ENCODE results near the gene SPAG16.
"Not testable (repeated sequence)": the region's sequence is repeated elsewhere in the genome, so short reads cannot be mapped to it uniquely, and the experiment has no call there.

SPAG16 gene

GRCh38 chr2:214019229-214019972, 735.1 kb downstream of the SPAG16 start:
- DNase-seq: no peak

GRCh38 chr2:214019973-214020345, 735.7 kb downstream of the SPAG16 start:
- no peak for DNase-seq

DNA sequence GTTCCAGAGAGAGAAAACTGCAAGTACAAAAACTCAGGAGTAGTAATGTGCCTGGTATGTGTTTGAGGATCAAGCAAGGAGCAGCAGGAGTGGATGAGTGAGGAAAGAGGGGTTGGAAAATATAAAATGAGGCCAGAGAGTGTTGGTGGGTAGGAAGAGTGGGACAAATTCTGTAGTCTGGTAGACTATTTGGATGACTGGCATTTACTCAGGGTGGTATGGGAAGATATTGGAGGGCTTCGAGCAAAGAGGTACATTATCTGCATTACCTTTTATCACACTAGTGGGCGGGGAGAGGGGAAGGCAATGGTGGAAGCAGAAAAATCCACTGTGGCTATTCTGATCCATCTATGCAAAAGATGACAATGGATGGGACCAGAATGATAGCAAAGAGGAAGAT, 744.9 kb downstream of the SPAG16 start:
- no peak for DNase-seq

DNA sequence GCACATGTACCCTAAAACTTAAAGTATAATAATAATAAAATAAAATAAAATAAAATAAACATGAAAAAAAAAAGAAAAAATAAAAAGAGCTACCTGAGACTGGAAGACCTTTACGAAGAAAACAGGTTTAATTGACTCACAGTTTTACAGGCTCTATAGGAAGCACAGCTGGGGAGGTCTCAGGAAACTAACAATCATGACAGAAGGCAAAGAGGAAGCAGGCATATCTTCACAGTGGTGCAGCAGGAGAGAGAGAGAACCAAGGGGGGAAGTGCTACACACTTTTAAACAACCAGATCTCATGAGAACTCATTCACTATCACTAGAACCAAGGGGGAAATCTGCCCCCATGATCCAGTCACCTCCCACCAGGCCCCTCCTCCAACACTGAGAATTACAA, 747.3 kb downstream of the SPAG16 start:
- DNase-seq: no peak

DNA sequence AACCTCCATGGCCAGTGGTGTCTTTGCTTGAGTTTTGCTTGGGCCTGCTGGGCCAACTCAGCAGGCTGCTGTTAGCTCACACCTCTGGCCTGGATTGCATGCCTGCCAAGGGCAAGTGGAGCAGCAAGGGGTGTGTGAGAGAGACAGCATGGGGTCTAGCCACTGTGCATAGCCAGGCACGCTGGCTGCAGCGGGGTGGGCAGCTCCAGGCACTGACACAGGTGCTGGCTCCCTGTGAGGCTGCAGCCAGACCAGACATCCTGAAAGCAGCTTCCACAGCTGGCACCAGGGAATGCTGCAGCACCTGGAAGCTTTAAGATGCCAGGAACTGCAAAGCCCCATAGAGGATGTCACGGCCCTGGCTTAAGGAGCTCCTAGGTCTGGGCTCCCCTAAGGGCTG, 750.2 kb downstream of the SPAG16 start:
- no peak for DNase-seq

- no peak for DNase-seq
Observed at GRCh38 chr2:214035091-214035852, 751.0 kb downstream of the SPAG16 start.

GRCh38 chr2:214035921-214036320, 751.7 kb downstream of the SPAG16 start:
- DNase-seq: no peak

DNA sequence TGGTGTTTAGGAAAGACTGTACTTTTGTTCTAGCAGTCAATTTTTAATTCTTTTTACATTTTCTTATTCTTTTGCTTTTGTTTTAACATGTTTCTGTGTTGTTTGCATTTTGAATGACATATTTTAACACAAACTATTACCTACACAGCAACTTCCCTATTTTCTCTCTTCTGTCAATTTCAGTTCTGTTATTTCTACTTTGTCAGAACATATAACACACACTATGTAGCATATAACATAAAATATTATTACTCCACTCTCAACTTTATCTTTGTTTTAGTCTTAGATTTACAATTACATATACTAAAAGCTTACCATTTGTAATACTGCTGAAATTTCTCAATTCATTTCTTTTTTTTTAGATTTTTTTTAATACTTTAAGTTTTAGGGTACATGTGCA, 753.9 kb downstream of the SPAG16 start:
- no peak for DNase-seq

GRCh38 chr2:214050731-214051130, 766.5 kb downstream of the SPAG16 start:
- no peak for DNase-seq

DNA sequence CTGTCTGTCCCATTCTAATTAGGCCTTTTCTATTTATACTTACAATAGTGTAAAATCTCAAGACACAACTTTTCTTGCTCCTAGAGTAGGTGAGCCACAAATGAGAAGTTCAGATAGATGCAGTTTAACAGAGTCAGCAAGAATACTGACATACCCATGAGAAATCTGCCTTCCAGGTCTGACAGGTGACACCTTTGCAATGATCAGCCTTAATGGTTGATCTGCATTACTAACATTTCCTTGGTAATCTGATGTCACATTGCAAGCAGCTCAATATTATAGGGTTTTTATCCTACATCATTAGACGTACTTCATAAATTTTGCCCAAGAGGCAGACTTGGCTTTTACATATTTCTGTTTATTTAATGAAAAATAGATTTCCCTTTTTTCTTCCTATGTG, 767.3 kb downstream of the SPAG16 start:
- DNase-seq: no peak

GRCh38 chr2:214052235-214052634, 768.0 kb downstream of the SPAG16 start:
- DNase-seq: no peak

DNA sequence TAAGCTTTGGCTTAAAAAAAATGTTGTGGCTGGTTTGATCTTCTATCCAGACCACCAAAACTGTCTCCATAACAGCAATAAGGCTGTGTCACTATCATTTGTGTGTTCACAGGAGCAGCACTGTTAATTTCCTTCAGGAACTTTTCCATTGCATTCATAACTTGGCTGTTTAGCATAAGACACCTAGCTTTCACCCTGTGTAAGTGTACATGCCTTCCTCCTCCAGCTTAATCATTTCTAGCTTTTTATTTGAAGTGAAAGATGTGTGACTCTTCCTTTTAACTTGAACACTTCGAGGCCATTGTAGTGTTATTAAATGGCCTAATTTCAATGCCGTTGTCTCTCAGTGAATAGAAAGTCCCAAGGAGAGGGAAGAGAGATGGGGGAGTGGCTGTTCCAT, 773.7 kb downstream of the SPAG16 start:
- DNase-seq: no peak

GRCh38 chr2:214062279-214062678, 778.0 kb downstream of the SPAG16 start:
- DNase-seq: not testable (repeated sequence)

- DNase-seq: no peak
Observed at GRCh38 chr2:214064471-214064870, 780.2 kb downstream of the SPAG16 start.

GRCh38 chr2:214066862-214067261, 782.6 kb downstream of the SPAG16 start:
- no peak for DNase-seq

DNA sequence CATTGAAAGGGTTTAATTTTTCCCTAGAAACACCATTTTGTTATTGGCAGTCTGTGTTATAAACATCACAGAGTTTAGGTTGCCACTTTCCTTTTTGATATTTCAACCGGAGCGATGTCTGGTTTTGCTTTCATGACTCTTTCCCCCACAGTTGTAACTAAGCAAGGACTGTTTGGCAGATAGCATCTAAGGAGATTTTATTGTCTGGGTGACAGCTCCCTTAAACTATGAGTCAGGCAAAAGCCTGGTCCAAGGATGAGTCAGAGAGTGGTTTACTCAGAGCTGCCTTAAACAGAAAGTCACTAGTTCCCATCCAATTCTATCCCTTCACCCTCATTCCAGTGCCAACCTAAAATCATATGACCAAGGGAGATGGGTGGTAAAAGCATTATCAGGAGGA, 785.0 kb downstream of the SPAG16 start:
- DNase-seq: no peak

DNA sequence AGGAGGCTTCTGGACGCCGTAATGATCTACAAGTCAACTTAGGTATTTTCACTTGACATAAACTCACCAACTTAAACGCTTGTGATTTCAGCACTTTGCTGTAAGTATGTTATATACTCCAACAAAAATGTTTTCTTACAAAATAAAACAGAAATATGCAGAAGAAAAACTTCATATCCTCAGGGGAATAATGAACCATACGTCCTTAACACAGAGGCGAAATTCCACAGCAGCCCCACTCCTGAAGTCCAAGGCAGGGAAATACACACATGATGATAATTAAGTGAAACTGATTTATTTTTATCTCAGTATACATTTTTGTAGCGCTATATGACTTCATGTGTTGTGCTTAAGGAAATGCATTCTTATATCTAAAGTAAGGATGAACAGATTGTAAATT, 791.2 kb downstream of the SPAG16 start:
- no peak for DNase-seq

DNA sequence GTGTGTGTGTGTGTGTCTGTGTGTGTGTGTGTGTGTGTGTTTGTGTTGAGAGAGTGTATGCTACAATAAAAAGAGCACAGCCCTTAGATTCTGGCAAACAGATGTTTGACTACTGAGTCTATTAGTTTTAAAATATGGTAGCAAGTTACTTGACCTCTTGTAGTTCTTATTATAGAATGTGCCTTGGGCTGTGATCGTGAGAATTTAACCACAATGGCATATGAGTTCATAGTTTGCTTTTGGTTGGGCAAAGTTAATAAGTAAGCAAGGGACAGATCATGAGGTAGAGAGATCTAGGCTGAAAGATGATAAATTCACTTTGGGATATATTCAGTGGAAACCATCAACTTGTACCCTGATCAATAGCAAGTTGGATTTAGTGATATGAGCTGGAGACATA, 792.3 kb downstream of the SPAG16 start:
- no peak for DNase-seq

- DNase-seq: no peak
Observed at GRCh38 chr2:214077727-214078126, 793.5 kb downstream of the SPAG16 start.

GRCh38 chr2:214079032-214079431, 794.8 kb downstream of the SPAG16 start:
- DNase-seq: no peak

DNA sequence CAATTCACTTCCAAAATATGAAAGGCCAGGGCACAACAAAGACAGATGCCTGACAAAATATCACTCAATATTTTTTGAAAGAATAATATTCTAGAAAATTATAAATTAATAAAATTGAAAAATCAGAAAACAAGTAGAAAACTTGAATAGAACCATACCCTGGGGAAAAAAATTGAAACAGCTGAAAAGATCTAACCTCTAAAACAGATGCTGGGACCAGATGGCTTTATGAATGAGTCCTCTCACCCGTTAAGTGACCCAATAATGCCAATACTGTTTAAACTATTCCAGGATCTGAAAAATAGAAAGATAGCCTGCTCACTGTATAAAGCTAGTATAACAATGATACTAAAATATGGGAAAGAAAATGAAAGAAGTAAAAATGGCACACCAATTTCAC, 804.3 kb downstream of the SPAG16 start:
- DNase-seq: no peak

DNA sequence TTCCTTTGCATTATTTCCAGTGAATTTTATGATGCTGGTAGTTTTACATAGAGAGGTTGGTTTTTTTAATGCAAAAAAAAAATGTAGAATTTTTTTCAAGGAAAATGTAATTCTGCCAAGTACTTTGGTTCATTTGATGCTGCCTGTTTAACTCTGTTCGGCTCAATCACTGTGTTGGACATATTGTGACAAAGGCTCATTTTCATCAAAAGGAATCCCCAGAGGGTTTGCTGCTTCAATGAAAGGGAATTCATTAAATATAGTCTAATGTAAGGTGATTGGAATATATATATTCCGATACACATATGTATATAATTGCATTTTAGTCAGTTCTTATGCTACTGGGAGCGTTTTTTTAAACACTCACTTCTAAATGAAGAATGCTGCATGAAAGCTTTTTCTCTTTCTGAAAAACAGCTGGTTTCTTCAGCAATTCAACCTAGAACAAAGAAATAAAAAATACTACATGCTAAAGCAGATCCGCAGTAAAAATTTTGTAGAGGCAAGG, 812.0 kb downstream of the SPAG16 start:
- DNase-seq: no peak

DNA sequence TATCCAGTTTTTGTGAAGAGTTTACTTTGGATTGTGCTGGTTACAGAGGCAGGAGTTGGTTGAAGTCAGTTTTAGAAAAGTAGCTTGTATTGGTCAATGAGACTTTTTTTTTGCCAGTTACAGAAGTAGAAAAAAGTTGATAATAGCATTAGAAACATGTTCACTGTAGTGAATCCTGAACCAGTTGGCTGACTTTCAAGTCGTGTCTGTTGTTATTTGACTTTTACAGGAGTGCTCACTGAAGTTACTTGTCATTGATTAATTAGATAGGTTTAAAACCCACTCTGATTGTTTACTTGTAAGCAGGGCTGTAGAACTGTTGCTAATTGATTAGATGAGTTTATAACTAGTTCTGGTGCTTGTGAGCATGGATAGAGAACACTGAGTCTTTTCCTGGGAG, 814.5 kb downstream of the SPAG16 start:
- DNase-seq: no peak

DNA sequence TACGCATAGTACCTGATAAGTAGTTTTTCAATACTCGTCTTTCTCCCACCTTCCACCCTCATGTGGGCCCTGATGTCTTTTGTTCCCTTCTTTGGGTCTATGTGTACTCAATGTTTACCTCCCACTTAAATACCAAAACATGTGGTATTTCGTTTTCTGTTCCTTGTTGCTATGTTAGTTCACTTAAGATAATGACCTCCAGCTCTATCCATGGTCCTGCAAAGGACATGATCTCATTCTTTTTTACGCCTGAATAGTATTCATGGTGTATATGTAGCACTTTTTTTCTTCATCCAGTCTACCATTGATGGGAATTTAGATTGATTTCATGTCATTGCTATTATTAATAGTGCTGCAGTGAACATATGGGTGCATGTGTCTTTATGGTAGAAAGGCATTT, 816.2 kb downstream of the SPAG16 start:
- no peak for DNase-seq

Data from CD4-positive, alpha-beta T cell treated with Interleukin-17A for 4 hours (primary cell).